ENCODE measurements around the gene LCE1A. TPM values are rescaled to one million over a fixed set of nuclear protein-coding genes. Genes with fewer than 3 reads are reported as not detected.

The LCE1A gene
- total RNA-seq, 1 donor from 2014 or later, result not detected

- Mint-ChIP-seq H3K27me3 (ENCODE audit: low read depth) (no peaks in the 10 kb centered on the region), H3K9me3 (peaks cover 57% of the 10 kb centered on the region)
These were observed 4.0 kb upstream of the LCE1A start for GRCh38 chr1:152823294-152823693.

GRCh38 chr1:152824964-152825363, 2.3 kb upstream of the LCE1A start:
- Mint-ChIP-seq H3K27ac (no peak overlapping the region), H3K9me3 (peaks cover 58% of the 10 kb centered on the region), H3K4me3 (no peak overlapping the region), H3K36me3 (peaks cover 3% of the 10 kb centered on the region), H3K4me1 (no peaks in the 10 kb centered on the region), H3K27me3 (ENCODE audit: low read depth) (no peaks in the 10 kb centered on the region)
- TF ChIP-seq, protein P1, sequence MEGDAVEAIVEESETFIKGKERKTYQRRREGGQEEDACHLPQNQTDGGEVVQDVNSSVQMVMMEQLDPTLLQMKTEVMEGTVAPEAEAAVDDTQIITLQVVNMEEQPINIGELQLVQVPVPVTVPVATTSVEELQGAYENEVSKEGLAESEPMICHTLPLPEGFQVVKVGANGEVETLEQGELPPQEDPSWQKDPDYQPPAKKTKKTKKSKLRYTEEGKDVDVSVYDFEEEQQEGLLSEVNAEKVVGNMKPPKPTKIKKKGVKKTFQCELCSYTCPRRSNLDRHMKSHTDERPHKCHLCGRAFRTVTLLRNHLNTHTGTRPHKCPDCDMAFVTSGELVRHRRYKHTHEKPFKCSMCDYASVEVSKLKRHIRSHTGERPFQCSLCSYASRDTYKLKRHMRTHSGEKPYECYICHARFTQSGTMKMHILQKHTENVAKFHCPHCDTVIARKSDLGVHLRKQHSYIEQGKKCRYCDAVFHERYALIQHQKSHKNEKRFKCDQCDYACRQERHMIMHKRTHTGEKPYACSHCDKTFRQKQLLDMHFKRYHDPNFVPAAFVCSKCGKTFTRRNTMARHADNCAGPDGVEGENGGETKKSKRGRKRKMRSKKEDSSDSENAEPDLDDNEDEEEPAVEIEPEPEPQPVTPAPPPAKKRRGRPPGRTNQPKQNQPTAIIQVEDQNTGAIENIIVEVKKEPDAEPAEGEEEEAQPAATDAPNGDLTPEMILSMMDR (IDR thresholded peaks at IDR 0.05; ENCODE audit: unreplicated experiment), result no peak
- DNase-seq (ENCODE audit: low spot score in 2 of 2, unreplicated experiment in 2 of 2), result no peak

More at GRCh38 chr1:152823294-152823693, 4.0 kb upstream of the LCE1A start:
- Mint-ChIP-seq H3K36me3 (peaks cover 3% of the 10 kb centered on the region), H3K4me1 (no peaks in the 10 kb centered on the region), H3K27ac (no peak overlapping the region), H3K4me3 (no peak overlapping the region)
- TF ChIP-seq, protein P1 (IDR thresholded peaks at IDR 0.05; ENCODE audit: unreplicated experiment), result no peak
- no peak for DNase-seq (ENCODE audit: low spot score in 2 of 2, unreplicated experiment in 2 of 2)

- Mint-ChIP-seq H3K36me3 (no peaks in the 10 kb centered on the region), H3K27ac (no peak overlapping the region), H3K27me3 (ENCODE audit: low read depth) (no peaks in the 10 kb centered on the region), H3K4me3 (no peak overlapping the region), H3K9me3 (peaks cover 50% of the 10 kb centered on the region), H3K4me1 (no peaks in the 10 kb centered on the region)
- TF ChIP-seq, protein P1 (IDR thresholded peaks at IDR 0.05; ENCODE audit: unreplicated experiment), result no peak
- no peak for DNase-seq (ENCODE audit: low spot score in 2 of 2, unreplicated experiment in 2 of 2)
These were observed 9.6 kb downstream of the LCE1A start for GRCh38 chr1:152836870-152837269.

GRCh38 chr1:152842556-152842955, 15.3 kb downstream of the LCE1A start, which contains the start of gene LCE6A:
Gene LCE6A, plus strand, starts transcription at chr1:152842856. Its CDS starts 665 bp downstream, at chr1:152843521.
- TF ChIP-seq, protein P1 (IDR thresholded peaks at IDR 0.05; ENCODE audit: unreplicated experiment), result no peak
- no peaks in the 10 kb centered on the region for H3K4me1 Mint-ChIP-seq
- H3K27me3 Mint-ChIP-seq (ENCODE audit: low read depth), result no peaks in the 10 kb centered on the region
- no peak for DNase-seq (ENCODE audit: low spot score in 2 of 2, unreplicated experiment in 2 of 2)
- H3K36me3 Mint-ChIP-seq, result no peaks in the 10 kb centered on the region
- no peak within 1 kb of the TSS for H3K4me3 Mint-ChIP-seq
- H3K9me3 Mint-ChIP-seq, result peaks cover 60% of the 10 kb centered on the region
- H3K27ac Mint-ChIP-seq, result no peak within 1 kb of the TSS

DNA sequence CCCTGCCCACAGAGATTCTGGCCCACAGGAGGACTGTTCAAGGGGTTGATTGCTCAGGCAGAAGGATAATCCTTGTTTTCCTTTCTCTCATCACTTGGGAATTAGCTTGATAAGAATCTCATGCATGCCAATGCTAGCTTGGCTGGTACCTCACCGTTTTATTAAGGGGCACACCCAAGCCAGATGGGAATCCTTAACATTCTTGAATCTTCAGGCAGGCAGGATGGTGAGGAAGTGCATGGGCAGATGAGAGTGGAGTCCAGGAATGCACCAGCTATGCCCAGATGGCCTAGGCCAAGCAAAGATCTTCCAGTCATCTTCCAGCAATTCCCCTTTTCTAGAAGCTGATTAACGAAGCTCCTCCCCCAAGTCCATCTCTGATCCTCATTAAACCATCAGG, 28.4 kb downstream of the LCE1A start:
- Mint-ChIP-seq H3K36me3 (no peaks in the 10 kb centered on the region), H3K27me3 (ENCODE audit: low read depth) (no peaks in the 10 kb centered on the region), H3K9me3 (peaks cover 70% of the 10 kb centered on the region), H3K4me1 (no peaks in the 10 kb centered on the region), H3K4me3 (no peak overlapping the region), H3K27ac (no peak overlapping the region)
- TF ChIP-seq, protein P1 (IDR thresholded peaks at IDR 0.05; ENCODE audit: unreplicated experiment), result no peak
- DNase-seq (ENCODE audit: low spot score in 2 of 2, unreplicated experiment in 2 of 2), result no peak

DNA sequence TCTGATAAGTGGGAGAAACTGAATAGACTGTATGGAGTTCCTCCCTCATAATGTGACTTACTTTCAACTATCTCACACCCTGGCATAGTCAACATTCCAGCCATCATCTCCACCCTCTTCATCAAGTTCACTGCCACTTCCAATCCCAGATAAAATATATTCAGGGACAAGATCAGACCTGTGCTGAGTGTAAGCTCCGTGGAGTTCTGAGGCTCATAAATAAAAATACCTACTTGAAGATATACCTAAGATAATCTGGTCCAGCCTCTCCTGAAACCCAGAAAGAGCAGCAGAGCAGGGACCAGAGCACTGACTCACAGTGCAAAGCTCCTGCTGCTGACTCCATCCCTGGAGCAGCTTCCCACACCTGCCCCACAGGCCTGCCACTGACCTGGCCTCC, 30.8 kb downstream of the LCE1A start:
- Mint-ChIP-seq H3K9me3 (peaks cover 71% of the 10 kb centered on the region), H3K36me3 (no peaks in the 10 kb centered on the region), H3K27me3 (ENCODE audit: low read depth) (no peaks in the 10 kb centered on the region), H3K27ac (no peak overlapping the region), H3K4me3 (no peak overlapping the region), H3K4me1 (no peaks in the 10 kb centered on the region)
- TF ChIP-seq, protein P1 (IDR thresholded peaks at IDR 0.05; ENCODE audit: unreplicated experiment), result no peak
- no peak for DNase-seq (ENCODE audit: low spot score in 2 of 2, unreplicated experiment in 2 of 2)
